T-helper 1 cell treated with Interleukin-12 subunit alpha and Interleukin-12 subunit beta and Interleukin-4 antibody, amounts not matched to agents 30 μg/mL and 1 μg/mL, for 36 hours (primary cell): ENCODE results near the gene VEGFD.

Experiments used
- H3K27ac Mint-ChIP-seq: one replicate; pipeline ENCODE4 v1.8.0; 2021; ENCODE audit warnings: mild to moderate bottlenecking, mixed read lengths
- H3K27me3 Mint-ChIP-seq: one replicate; pipeline ENCODE4 v1.8.0; 2021; ENCODE audit warnings: low read depth, mixed read lengths
- H3K36me3 Mint-ChIP-seq: one replicate; pipeline ENCODE4 v1.8.0; 2021; ENCODE audit warnings: low read depth, mixed read lengths
- H3K4me1 Mint-ChIP-seq: one replicate; pipeline ENCODE4 v1.8.0; 2021; ENCODE audit warnings: low read depth, mixed read lengths
- H3K4me3 Mint-ChIP-seq: one replicate; pipeline ENCODE4 v1.8.0; 2021; ENCODE audit warnings: mild to moderate bottlenecking, moderate library complexity, mixed read lengths
- H3K9me3 Mint-ChIP-seq: one replicate; pipeline ENCODE4 v1.8.0; 2021; ENCODE audit warnings: mixed read lengths

VEGFD gene

GRCh38 chrX:15384304-15384703, at the start of gene VEGFD:
Gene VEGFD, minus strand, starts transcription at chrX:15384413. Its CDS starts 467 bp downstream, at chrX:15383946.
- Mint-ChIP-seq H3K9me3 (no peaks in the 10 kb centered on the region), H3K4me3 (no peak within 1 kb of the TSS), H3K27me3 (no peaks in the 10 kb centered on the region), H3K27ac (no peak within 1 kb of the TSS), H3K4me1 (no peaks in the 10 kb centered on the region), H3K36me3 (no peaks in the 10 kb centered on the region)

- peaks cover 15% of the 10 kb centered on the region for H3K27me3 Mint-ChIP-seq
- no peak overlapping the region for H3K4me3 Mint-ChIP-seq
- H3K9me3 Mint-ChIP-seq = no peaks in the 10 kb centered on the region
- H3K36me3 Mint-ChIP-seq = no peaks in the 10 kb centered on the region
- H3K27ac Mint-ChIP-seq = no peak overlapping the region
- H3K4me1 Mint-ChIP-seq = no peaks in the 10 kb centered on the region
These were observed 46.4 kb upstream of the VEGFD start for GRCh38 chrX:15430584-15430983.

GRCh38 chrX:15430076-15430475, 45.9 kb upstream of the VEGFD start:
- Mint-ChIP-seq H3K4me1 (no peaks in the 10 kb centered on the region), H3K36me3 (no peaks in the 10 kb centered on the region), H3K9me3 (no peaks in the 10 kb centered on the region), H3K27me3 (peaks cover 15% of the 10 kb centered on the region), H3K4me3 (no peak overlapping the region), H3K27ac (no peak overlapping the region)

GRCh38 chrX:15425024-15425423, 40.8 kb upstream of the VEGFD start:
- Mint-ChIP-seq H3K27me3 (no peaks in the 10 kb centered on the region), H3K27ac (no peak overlapping the region), H3K4me1 (no peaks in the 10 kb centered on the region), H3K4me3 (no peak overlapping the region), H3K36me3 (no peaks in the 10 kb centered on the region), H3K9me3 (no peaks in the 10 kb centered on the region)

- Mint-ChIP-seq H3K36me3 (peaks cover 4% of the 10 kb centered on the region), H3K4me3 (no peak overlapping the region), H3K9me3 (peaks cover 6% of the 10 kb centered on the region), H3K27ac (no peak overlapping the region), H3K4me1 (no peaks in the 10 kb centered on the region), H3K27me3 (no peaks in the 10 kb centered on the region)
These were observed 34.5 kb upstream of the VEGFD start for GRCh38 chrX:15418707-15419181.

GRCh38 chrX:15418041-15418706, 34.0 kb upstream of the VEGFD start:
- H3K9me3 Mint-ChIP-seq = peaks cover 6% of the 10 kb centered on the region
- H3K36me3 Mint-ChIP-seq = peaks cover 4% of the 10 kb centered on the region
- no peaks in the 10 kb centered on the region for H3K4me1 Mint-ChIP-seq
- no peak overlapping the region for H3K27ac Mint-ChIP-seq
- H3K27me3 Mint-ChIP-seq = no peaks in the 10 kb centered on the region
- no peak overlapping the region for H3K4me3 Mint-ChIP-seq

- Mint-ChIP-seq H3K4me1 (no peaks in the 10 kb centered on the region), H3K9me3 (peaks cover 6% of the 10 kb centered on the region), H3K27ac (no peak overlapping the region), H3K4me3 (no peak overlapping the region), H3K27me3 (no peaks in the 10 kb centered on the region), H3K36me3 (peaks cover 4% of the 10 kb centered on the region)
These were observed 32.1 kb upstream of the VEGFD start for GRCh38 chrX:15416133-15416993.

GRCh38 chrX:15413101-15413500, 28.9 kb upstream of the VEGFD start:
- Mint-ChIP-seq H3K4me1 (no peaks in the 10 kb centered on the region), H3K9me3 (peaks cover 6% of the 10 kb centered on the region), H3K36me3 (peaks cover 4% of the 10 kb centered on the region), H3K27ac (no peak overlapping the region), H3K4me3 (no peak overlapping the region), H3K27me3 (no peaks in the 10 kb centered on the region)

GRCh38 chrX:15410947-15411346, 26.7 kb upstream of the VEGFD start:
- H3K9me3 Mint-ChIP-seq = no peaks in the 10 kb centered on the region
- no peak overlapping the region for H3K27ac Mint-ChIP-seq
- H3K27me3 Mint-ChIP-seq = no peaks in the 10 kb centered on the region
- H3K36me3 Mint-ChIP-seq = no peaks in the 10 kb centered on the region
- no peak overlapping the region for H3K4me3 Mint-ChIP-seq
- H3K4me1 Mint-ChIP-seq = no peaks in the 10 kb centered on the region

GRCh38 chrX:15410430-15410829, 26.2 kb upstream of the VEGFD start:
- Mint-ChIP-seq H3K36me3 (no peaks in the 10 kb centered on the region), H3K4me3 (no peak overlapping the region), H3K27me3 (no peaks in the 10 kb centered on the region), H3K4me1 (no peaks in the 10 kb centered on the region), H3K9me3 (no peaks in the 10 kb centered on the region), H3K27ac (no peak overlapping the region)

- H3K27ac Mint-ChIP-seq = no peak overlapping the region
These were observed 21.6 kb upstream of the VEGFD start for GRCh38 chrX:15405846-15406245.

GRCh38 chrX:15404401-15405096, 20.3 kb upstream of the VEGFD start:
- Mint-ChIP-seq H3K27me3 (no peaks in the 10 kb centered on the region), H3K27ac (no peak overlapping the region), H3K36me3 (no peaks in the 10 kb centered on the region), H3K9me3 (no peaks in the 10 kb centered on the region), H3K4me3 (no peak overlapping the region), H3K4me1 (no peaks in the 10 kb centered on the region)

More at GRCh38 chrX:15405846-15406245, 21.6 kb upstream of the VEGFD start:
- Mint-ChIP-seq H3K9me3 (no peaks in the 10 kb centered on the region), H3K4me1 (no peaks in the 10 kb centered on the region), H3K36me3 (no peaks in the 10 kb centered on the region), H3K4me3 (no peak overlapping the region), H3K27me3 (no peaks in the 10 kb centered on the region)

- no peak overlapping the region for H3K27ac Mint-ChIP-seq
- H3K36me3 Mint-ChIP-seq = no peaks in the 10 kb centered on the region
These were observed 17.2 kb upstream of the VEGFD start for GRCh38 chrX:15401378-15401777.

GRCh38 chrX:15399962-15400391, 15.8 kb upstream of the VEGFD start:
- no peak overlapping the region for H3K27ac Mint-ChIP-seq
- no peaks in the 10 kb centered on the region for H3K27me3 Mint-ChIP-seq
- H3K36me3 Mint-ChIP-seq = no peaks in the 10 kb centered on the region
- no peaks in the 10 kb centered on the region for H3K9me3 Mint-ChIP-seq
- no peak overlapping the region for H3K4me3 Mint-ChIP-seq
- H3K4me1 Mint-ChIP-seq = no peaks in the 10 kb centered on the region

More at GRCh38 chrX:15401378-15401777, 17.2 kb upstream of the VEGFD start:
- H3K9me3 Mint-ChIP-seq = no peaks in the 10 kb centered on the region
- no peak overlapping the region for H3K4me3 Mint-ChIP-seq
- no peaks in the 10 kb centered on the region for H3K27me3 Mint-ChIP-seq
- no peaks in the 10 kb centered on the region for H3K4me1 Mint-ChIP-seq
